Measurements from ENCODE around the gene ITGB2. TPM values are rescaled to one million over a fixed set of nuclear protein-coding genes. Genes with fewer than 3 reads are reported as not detected.
A peak's percentile ranks its signal among the peaks of the same experiment; 100 is the strongest.

Gene ITGB2
- total and polyA plus RNA-seq, 2 donors from 2014 or later, result 9.5 to 111 TPM

- no peaks in the 10 kb centered on the region for H3K9me3 ChIP-seq (ENCODE audit: control insufficient read depth in 2 of 3, insufficient read depth in 1 of 3, low read length in 3 of 3)
- DNase-seq (peak in 1 of 5 donors; percentile 81), FAIRE-seq (no peak)
- no peak overlapping the region for H3K4me3 ChIP-seq (ENCODE audit: low read length in 3 of 3)
- peaks cover 0 to 23% (median 17%) of the 10 kb centered on the region in 3 donors for H3K4me1 ChIP-seq (ENCODE audit: control insufficient read depth in 2 of 3, insufficient read depth in 2 of 3, low read depth in 1 of 3, low read length in 3 of 3)
- H3K9ac ChIP-seq (ENCODE audit: low read length in 3 of 3), result no peak overlapping the region
- peak overlapping the region; percentile 62 to 76 for H3K27ac ChIP-seq (ENCODE audit: low read depth in 2 of 2, low read length in 2 of 2)
- H3K36me3 ChIP-seq (ENCODE audit: control insufficient read depth in 2 of 3, insufficient read depth in 3 of 3, low read length in 3 of 3), result no peaks in the 10 kb centered on the region
- no peak for TF ChIP-seq CTCF (IDR thresholded peaks at IDR 0.05; ENCODE audit: borderline replicate concordance, extremely low read depth, insufficient read depth)
- no peaks in the 10 kb centered on the region for H3K27me3 ChIP-seq (ENCODE audit: control insufficient read depth, insufficient read depth, low read length)
- intact Hi-C loops (cut with DNase I), result no loop called here
These were observed 8.6 kb downstream of the ITGB2 start for GRCh38 chr21:44912158-44912473.

GRCh38 chr21:44911384-44912157, 9.1 kb downstream of the ITGB2 start:
- DNase-seq (peak in 1 of 5 donors; percentile 93), FAIRE-seq (no peak)
- peak overlapping the region; percentile 62 to 76 for H3K27ac ChIP-seq (ENCODE audit: low read depth in 2 of 2, low read length in 2 of 2)
- peaks cover 0 to 23% (median 17%) of the 10 kb centered on the region in 3 donors for H3K4me1 ChIP-seq (ENCODE audit: control insufficient read depth in 2 of 3, insufficient read depth in 2 of 3, low read depth in 1 of 3, low read length in 3 of 3)
- peak overlapping the region in 1 of 3 donors; percentile 3 for H3K4me3 ChIP-seq (ENCODE audit: low read length in 3 of 3)
- H3K36me3 ChIP-seq (ENCODE audit: control insufficient read depth in 2 of 3, insufficient read depth in 3 of 3, low read length in 3 of 3), result no peaks in the 10 kb centered on the region
- peak; percentile 37 for TF ChIP-seq CTCF (IDR thresholded peaks at IDR 0.05; ENCODE audit: borderline replicate concordance, extremely low read depth, insufficient read depth)
- intact Hi-C loops (cut with DNase I), result no loop called here
- H3K27me3 ChIP-seq (ENCODE audit: control insufficient read depth, insufficient read depth, low read length), result no peaks in the 10 kb centered on the region
- peak overlapping the region in 1 of 3 donors; percentile 34 for H3K9ac ChIP-seq (ENCODE audit: low read length in 3 of 3)
- no peaks in the 10 kb centered on the region for H3K9me3 ChIP-seq (ENCODE audit: control insufficient read depth in 2 of 3, insufficient read depth in 1 of 3, low read length in 3 of 3)

- Histone ChIP-seq H3K9ac (ENCODE audit: low read length in 3 of 3) (no peak overlapping the region), H3K4me1 (ENCODE audit: control insufficient read depth in 2 of 3, insufficient read depth in 2 of 3, low read depth in 1 of 3, low read length in 3 of 3) (peaks cover 0 to 23% (median 17%) of the 10 kb centered on the region in 3 donors), H3K27me3 (ENCODE audit: control insufficient read depth, insufficient read depth, low read length) (no peaks in the 10 kb centered on the region), H3K4me3 (ENCODE audit: low read length in 3 of 3) (peak overlapping the region in 1 of 3 donors; percentile 3), H3K27ac (ENCODE audit: low read depth in 2 of 2, low read length in 2 of 2) (no peak overlapping the region), H3K9me3 (ENCODE audit: control insufficient read depth in 2 of 3, insufficient read depth in 1 of 3, low read length in 3 of 3) (no peaks in the 10 kb centered on the region), H3K36me3 (ENCODE audit: control insufficient read depth in 2 of 3, insufficient read depth in 3 of 3, low read length in 3 of 3) (no peaks in the 10 kb centered on the region)
- intact Hi-C loops (cut with DNase I), result no loop called here
- TF ChIP-seq CTCF (IDR thresholded peaks at IDR 0.05; ENCODE audit: borderline replicate concordance, extremely low read depth, insufficient read depth), result no peak
- no peak for FAIRE-seq
- DNase-seq, result no peak
These were observed 9.7 kb downstream of the ITGB2 start for GRCh38 chr21:44911068-44911383.

Measured in kidney (tissue), 14 donors.